Mammary epithelial cell (primary cell): ENCODE measurements around the gene PKD1L1.

Source experiments
- CTCF ChIP-seq, 2 donors: IDR thresholded peaks in 1 of 2; conservative IDR thresholded peaks in 1 of 2; 2 replicates each; pipeline ENCODE4 v1.5.1; 2011 to 2012; ENCODE audit warnings: inconsistent platforms in 2 of 2, low read length in 2 of 2, mild to moderate bottlenecking in 2 of 2, control low read depth in 1 of 2, low read depth in 1 of 2; ENCODE audit not compliant: insufficient read depth in 1 of 2; ENCODE audit errors: extremely low read depth in 1 of 2
- EZH2 ChIP-seq: IDR thresholded peaks from 2 replicates; pipeline ENCODE4 v1.6.1; 2012; ENCODE audit warnings: low read length, inconsistent platforms, borderline replicate concordance

DNA sequence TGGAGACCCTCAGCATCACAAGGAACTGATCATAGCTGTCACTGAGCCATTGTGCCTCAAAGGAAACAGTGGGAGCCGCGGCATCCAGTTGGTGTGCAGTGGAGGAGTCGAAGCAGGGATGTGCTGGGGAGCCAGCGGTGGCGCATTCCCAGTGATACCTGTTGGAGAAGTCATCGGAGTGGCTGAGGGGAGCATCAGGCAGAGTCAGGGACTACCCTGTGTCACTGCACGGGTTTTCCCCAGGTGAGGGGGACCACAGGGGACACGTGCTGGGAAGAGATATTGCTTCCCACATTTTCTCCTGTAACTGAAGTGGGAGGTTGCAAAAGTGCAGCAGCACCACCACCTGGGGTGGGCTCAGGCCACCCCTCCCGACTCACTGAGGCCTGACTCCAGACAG lies 57.7 kb downstream of the PKD1L1 start:
- no peak for TF ChIP-seq CTCF (conservative IDR thresholded peaks at IDR 0.05 in 1 of 2, IDR thresholded peaks at IDR 0.05 in 1 of 2; ENCODE audit: extremely low read depth in 1 of 2, insufficient read depth in 1 of 2, low read depth in 1 of 2, low read length in 2 of 2)
- TF ChIP-seq EZH2 = no peak
